Stimulated activated naive CD8-positive, alpha-beta T cell treated with anti-CD3 and anti-CD28 coated beads, Interleukin-15, Interleukin-2, amounts not matched to agents 100 U/mL and 50 U/mL, for 24 hours (primary cell): ENCODE results near the gene RFX2.

Experiments
- ATAC-seq: fragments of 150-1000 bp; cut with Tn5 transposase; one replicate; pipeline ENCODE4 v1.10.0; 2021
- DNase-seq: peaks from one replicate; pipeline ENCODE4 v3.0.0; 2021

Gene RFX2

GRCh38 chr19:6103894-6104293 is 6.4 kb downstream of the RFX2 start:
- DNase-seq = no peak
- ATAC-seq = no peak

- DNase-seq = no peak
- ATAC-seq = no peak
Measured at GRCh38 chr19:6103217-6103644, 7.1 kb downstream of the RFX2 start.

- DNase-seq (no peak), ATAC-seq (no peak)
Measured at GRCh38 chr19:6101991-6102390, 8.3 kb downstream of the RFX2 start.

- DNase-seq (no peak), ATAC-seq (no peak)
Measured at GRCh38 chr19:6101291-6101825, 8.9 kb downstream of the RFX2 start.

GRCh38 chr19:6100284-6100915 is 9.9 kb downstream of the RFX2 start:
- DNase-seq = peak; percentile 50

GRCh38 chr19:6099599-6099998 is 10.7 kb downstream of the RFX2 start:
- DNase-seq = no peak
- no peak for ATAC-seq

More at GRCh38 chr19:6100284-6100915, 9.9 kb downstream of the RFX2 start:
- peak; percentile 63 for ATAC-seq

- DNase-seq = no peak
Measured at GRCh38 chr19:6099033-6099432, 11.3 kb downstream of the RFX2 start.

GRCh38 chr19:6098574-6098973 is 11.7 kb downstream of the RFX2 start:
- ATAC-seq (no peak), DNase-seq (no peak)

More at GRCh38 chr19:6099033-6099432, 11.3 kb downstream of the RFX2 start:
- ATAC-seq = no peak

GRCh38 chr19:6097911-6098310 is 12.4 kb downstream of the RFX2 start:
- ATAC-seq (no peak), DNase-seq (no peak)

GRCh38 chr19:6095760-6096159 is 14.5 kb downstream of the RFX2 start:
- no peak for DNase-seq
- ATAC-seq = no peak

GRCh38 chr19:6092329-6093286 is 17.7 kb downstream of the RFX2 start:
- ATAC-seq (no peak), DNase-seq (no peak)

- ATAC-seq = no peak
- DNase-seq = no peak
Measured at GRCh38 chr19:6091771-6092291, 18.5 kb downstream of the RFX2 start.

- ATAC-seq (no peak), DNase-seq (no peak)
Measured at GRCh38 chr19:6090634-6091033, 19.7 kb downstream of the RFX2 start.

GRCh38 chr19:6088602-6089049 is 21.7 kb downstream of the RFX2 start:
- DNase-seq (no peak), ATAC-seq (no peak)

- DNase-seq = peak; percentile 37
Measured at GRCh38 chr19:6087074-6087571, 23.2 kb downstream of the RFX2 start.

GRCh38 chr19:6086068-6086788 is 24.1 kb downstream of the RFX2 start:
- ATAC-seq (no peak), DNase-seq (no peak)

More at GRCh38 chr19:6087074-6087571, 23.2 kb downstream of the RFX2 start:
- ATAC-seq = peak; percentile 61

- no peak for ATAC-seq
- DNase-seq = no peak
Measured at GRCh38 chr19:6084821-6085220, 25.5 kb downstream of the RFX2 start.

- no peak for ATAC-seq
- no peak for DNase-seq
Measured at GRCh38 chr19:6079107-6079506, 31.2 kb downstream of the RFX2 start.

GRCh38 chr19:6078068-6078467 is 32.2 kb downstream of the RFX2 start:
- ATAC-seq = no peak
- no peak for DNase-seq

GRCh38 chr19:6076675-6077463 is 33.4 kb downstream of the RFX2 start:
- DNase-seq (no peak), ATAC-seq (no peak)

- no peak for DNase-seq
- no peak for ATAC-seq
Measured at GRCh38 chr19:6076291-6076665, 34.0 kb downstream of the RFX2 start.
